ENCODE measurements around the gene WHAMM.

DNA sequence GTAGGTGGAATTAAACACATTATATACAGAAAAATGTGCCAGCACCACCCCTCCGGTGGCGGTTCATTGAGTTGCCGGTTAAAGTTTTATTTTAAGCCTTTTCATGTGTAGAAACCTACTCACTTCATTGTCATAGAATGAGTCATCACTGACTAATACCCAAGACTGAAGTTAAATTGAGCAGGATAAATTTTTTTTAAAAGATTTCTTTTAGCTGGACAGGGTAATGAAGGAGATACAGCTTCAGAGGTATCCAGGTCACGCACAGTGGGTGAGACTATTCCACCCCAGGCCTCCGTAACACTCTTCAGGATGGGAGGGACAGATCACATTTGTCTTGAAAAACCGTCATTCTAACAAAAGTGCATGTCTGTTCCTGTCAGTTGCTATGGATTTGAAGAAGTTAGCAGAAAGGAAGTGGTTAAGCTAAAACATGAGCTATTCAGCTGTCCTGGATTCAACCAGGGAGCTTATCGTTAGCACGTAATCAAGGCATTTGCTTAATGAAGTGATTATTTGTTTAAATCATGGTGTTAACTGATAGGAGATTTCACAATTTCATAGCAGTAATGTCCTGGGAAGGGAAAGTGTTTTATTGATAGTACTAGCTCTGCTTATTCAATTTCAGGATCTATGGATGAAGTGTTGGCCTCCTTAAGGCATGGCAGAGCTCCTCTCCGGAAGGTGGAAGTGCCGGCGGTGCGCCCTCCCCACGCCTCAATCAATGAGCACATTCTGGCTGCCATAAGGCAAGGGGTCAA is 23.4 kb downstream of the WHAMM start:
- no peak for TF ChIP-seq CTCF (IDR thresholded peaks at IDR 0.05)
- TF ChIP-seq POLR2A (IDR thresholded peaks at IDR 0.05): no peak
